ENCODE data around the gene TTC12. TPM values are rescaled to one million over a fixed set of nuclear protein-coding genes. Genes with fewer than 3 reads are reported as not detected.

Gene TTC12
- total and polyA plus RNA-seq, 8 donors = 4.3 to 13.9 (median 8.0) TPM

- peaks cover 0 to 4% (median 0%) of the 10 kb centered on the region in 3 donors for H3K36me3 ChIP-seq
- no peak for TF ChIP-seq CTCF (IDR thresholded peaks at IDR 0.05)
- H3K27ac ChIP-seq = no peak overlapping the region
- no peak for ATAC-seq
- H3K4me1 ChIP-seq = no peaks in the 10 kb centered on the region
- FAIRE-seq = no peak
- no peaks in the 10 kb centered on the region for H3K9me3 ChIP-seq
- H3K4me3 ChIP-seq = no peak overlapping the region
- no peak for DNase-seq
- WGBS, 2 donors = 84 to 88% methylated on average over 3 of the region's 3 CpGs
- intact Hi-C loops (cut with DNase I) = no loop called here
- no peaks in the 10 kb centered on the region for H3K27me3 ChIP-seq
These were observed 58.9 kb downstream of the TTC12 start for GRCh38 chr11:113373306-113373705.

GRCh38 chr11:113373981-113374560 is 59.7 kb downstream of the TTC12 start:
- Histone ChIP-seq H3K4me1 (no peaks in the 10 kb centered on the region), H3K27ac (no peak overlapping the region), H3K27me3 (no peaks in the 10 kb centered on the region), H3K36me3 (peaks cover 0 to 4% (median 0%) of the 10 kb centered on the region in 3 donors), H3K9me3 (no peaks in the 10 kb centered on the region), H3K4me3 (no peak overlapping the region)
- no peak for TF ChIP-seq CTCF (IDR thresholded peaks at IDR 0.05)
- FAIRE-seq = no peak
- no peak for DNase-seq
- intact Hi-C loops (cut with DNase I) = no loop called here
- WGBS, 2 donors = 78 to 88% methylated on average over 10 of the region's 10 CpGs
- no peak for ATAC-seq

- Histone ChIP-seq H3K36me3 (peaks cover 0 to 4% (median 0%) of the 10 kb centered on the region in 3 donors), H3K9me3 (no peaks in the 10 kb centered on the region), H3K27me3 (no peaks in the 10 kb centered on the region), H3K4me1 (no peaks in the 10 kb centered on the region), H3K4me3 (no peak overlapping the region), H3K27ac (no peak overlapping the region)
- WGBS, 2 donors = 87 to 93% methylated on average over 5 of the region's 5 CpGs
- no peak for TF ChIP-seq CTCF (IDR thresholded peaks at IDR 0.05)
- ATAC-seq (no peak), FAIRE-seq (no peak), DNase-seq (no peak)
- intact Hi-C loops (cut with DNase I) = no loop called here
These were observed 61.0 kb downstream of the TTC12 start for GRCh38 chr11:113375402-113375801.

GRCh38 chr11:113376156-113376555 is 61.8 kb downstream of the TTC12 start:
- TF ChIP-seq CTCF (IDR thresholded peaks at IDR 0.05) = no peak
- ATAC-seq = peak in 1 of 4 donors; percentile 56
- Histone ChIP-seq H3K9me3 (no peaks in the 10 kb centered on the region), H3K27me3 (no peaks in the 10 kb centered on the region), H3K36me3 (peaks cover 0 to 4% (median 0%) of the 10 kb centered on the region in 3 donors), H3K4me1 (no peaks in the 10 kb centered on the region), H3K27ac (no peak overlapping the region), H3K4me3 (no peak overlapping the region)
- DNase-seq = no peak
- 58 to 77% methylated on average over 3 of the region's 3 CpGs for WGBS, 2 donors
- FAIRE-seq = no peak
- intact Hi-C loops (cut with DNase I) = no loop called here

GRCh38 chr11:113377681-113378412 is 63.5 kb downstream of the TTC12 start:
- FAIRE-seq (no peak), DNase-seq (no peak), ATAC-seq (no peak)
- Histone ChIP-seq H3K27me3 (no peaks in the 10 kb centered on the region), H3K27ac (no peak overlapping the region), H3K36me3 (peaks cover 0 to 4% (median 0%) of the 10 kb centered on the region in 3 donors), H3K4me1 (no peaks in the 10 kb centered on the region), H3K9me3 (no peaks in the 10 kb centered on the region), H3K4me3 (no peak overlapping the region)
- intact Hi-C loops (cut with DNase I) = no loop called here
- WGBS, 2 donors = 56 to 60% methylated on average over 7 of the region's 7 CpGs
- no peak for TF ChIP-seq CTCF (IDR thresholded peaks at IDR 0.05)
